H1 (cell line): ENCODE measurements around the gene NOTUM. TPM values are rescaled to one million over a fixed set of nuclear protein-coding genes. Genes with fewer than 3 reads are reported as not detected.

Source experiments
- CTCF ChIA-PET: fragments of 300-600 bp; sonication (Branson Sonifier 250); formaldehyde crosslinking; loops from one replicate; lab custom pipeline; 2021; ENCODE audit not compliant: partially characterized antibody; lab: Charles Lee
- POLR2A ChIA-PET: fragments of 300-600 bp; sonication (Branson Sonifier 250); formaldehyde crosslinking; loops from one replicate; lab custom pipeline; 2021; ENCODE audit warnings: inconsistent platforms; ENCODE audit not compliant: partially characterized antibody; lab: Charles Lee
- DNase-seq, 2 experiments: peaks; one replicate each; pipeline versions ENCODE4 v3.0.0 to v3.0.0-alpha.2; 2010 to 2022; ENCODE audit warnings: low spot score in 2 of 2, low read depth in 1 of 2, mixed read lengths in 1 of 2
- FAIRE-seq: peaks from 2 replicates; lab custom pipeline; 2011; peaks lifted over from hg19 to GRCh38; lab: Jason Lieb, UNC
- H2AFZ ChIP-seq: 2 replicates; pipeline ENCODE4 v1.8.1; 2012; ENCODE audit warnings: low read length, inconsistent platforms
- H2AK5ac ChIP-seq: 2 replicates; pipeline ENCODE4 v1.6.1; 2013; ENCODE audit warnings: low read depth, low read length
- H2BK120ac ChIP-seq: replicated peaks from 2 replicates; pipeline ENCODE3; 2013; ENCODE audit warnings: low read depth, low read length, inconsistent platforms
- H2BK12ac ChIP-seq: 2 replicates; pipeline ENCODE4 v1.6.1; 2013; ENCODE audit warnings: low read depth, low read length
- H2BK15ac ChIP-seq: 2 replicates; pipeline ENCODE4 v1.6.1; 2013; ENCODE audit warnings: low read length
- H2BK20ac ChIP-seq: 2 replicates; pipeline ENCODE4 v1.6.1; 2013; ENCODE audit warnings: low read length
- H2BK5ac ChIP-seq: 2 replicates; pipeline ENCODE4 v1.6.1; 2013; ENCODE audit warnings: low read depth, low read length
- H3K14ac ChIP-seq: 2 replicates; pipeline ENCODE4 v1.6.1; 2013; ENCODE audit warnings: inconsistent platforms; ENCODE audit not compliant: insufficient read length
- H3K18ac ChIP-seq: 2 replicates; pipeline ENCODE4 v1.6.1; 2013; ENCODE audit warnings: low read length; ENCODE audit errors: extremely low read depth
- H3K23ac ChIP-seq: 2 replicates; pipeline ENCODE4 v1.6.1; 2013; ENCODE audit warnings: inconsistent platforms; ENCODE audit not compliant: insufficient read length
- H3K23me2 ChIP-seq: 2 replicates; pipeline ENCODE4 v1.6.1; 2013; ENCODE audit warnings: low read depth, low read length
- H3K27ac ChIP-seq: 2 replicates; pipeline ENCODE4 v1.6.1; 2011; ENCODE audit warnings: low read depth, low read length, inconsistent platforms
- H3K27me3 ChIP-seq, 4 experiments: replicated peaks in 1 of 4; 1 replicate in 1 of 4; 2 replicates in 3 of 4; pipeline versions ENCODE4 v1.6.1 to v1.8.1; 2011 to 2013; ENCODE audit warnings: low read length in 3 of 4, mild to moderate bottlenecking in 3 of 4, inconsistent platforms in 2 of 4, mixed read lengths in 2 of 4, moderate library complexity in 1 of 4; ENCODE audit not compliant: control insufficient read depth in 3 of 4, insufficient read depth in 3 of 4; ENCODE audit errors: extremely low read depth in 1 of 4
- H3K36me3 ChIP-seq, 4 experiments: 2 replicates each; pipeline versions ENCODE4 v1.6.1 to v1.8.1; 2011 to 2013; ENCODE audit warnings: mild to moderate bottlenecking in 4 of 4, low read length in 3 of 4, moderate library complexity in 2 of 4, control low read depth in 1 of 4, inconsistent platforms in 1 of 4; ENCODE audit not compliant: insufficient read depth in 4 of 4, control insufficient read depth in 2 of 4
- H3K4ac ChIP-seq: replicated peaks from 2 replicates; pipeline ENCODE3; 2013; ENCODE audit warnings: low read length, low read depth, mixed read lengths, inconsistent platforms; ENCODE audit not compliant: insufficient read length
- H3K4me1 ChIP-seq, 4 experiments: replicated peaks in 1 of 4; 1 replicate in 1 of 4; 2 replicates in 3 of 4; pipeline versions ENCODE4 v1.6.1 to v1.8.1; 2011 to 2013; ENCODE audit warnings: low read length in 3 of 4, inconsistent platforms in 2 of 4, mixed read lengths in 1 of 4; ENCODE audit not compliant: insufficient read depth in 4 of 4, control insufficient read depth in 3 of 4
- H3K4me2 ChIP-seq, 2 experiments: 2 replicates each; pipeline versions ENCODE4 v1.6.1 to v1.8.1; 2011 to 2013; ENCODE audit warnings: low read depth in 2 of 2, low read length in 2 of 2, control low read depth in 1 of 2, inconsistent platforms in 1 of 2, mild to moderate bottlenecking in 1 of 2; ENCODE audit not compliant: insufficient read depth in 1 of 2
- H3K4me3 ChIP-seq, 4 experiments: fragments of 200-600, 300-600 bp in 1 of 4; sonication (generic), shearing (Covaris generic), sonication (Bioruptor Twin) in 1 of 4; 2 replicates each; pipeline versions ENCODE4 v1.5.1 to v1.8.1; 2011 to 2016; ENCODE audit warnings: low read length in 4 of 4, low read depth in 3 of 4, control low read depth in 2 of 4, inconsistent platforms in 2 of 4, mild to moderate bottlenecking in 2 of 4, mixed read lengths in 1 of 4, moderate library complexity in 1 of 4; ENCODE audit not compliant: insufficient read depth in 2 of 4; ENCODE audit errors: extremely low read depth in 1 of 4
- H3K56ac ChIP-seq: replicated peaks from 2 replicates; pipeline ENCODE3; 2013; ENCODE audit warnings: low read depth, mild to moderate bottlenecking, mixed read lengths, low read length, inconsistent platforms; ENCODE audit not compliant: insufficient read length
- H3K79me1 ChIP-seq: 2 replicates; pipeline ENCODE4 v1.6.1; 2013; ENCODE audit warnings: low read depth, low read length, control low read depth
- H3K79me2 ChIP-seq, 2 experiments: 2 replicates each; pipeline versions ENCODE4 v1.6.1 to v1.8.1; 2012 to 2013; ENCODE audit warnings: low read length in 2 of 2, mild to moderate bottlenecking in 2 of 2, inconsistent platforms in 1 of 2; ENCODE audit not compliant: insufficient read depth in 2 of 2, control insufficient read depth in 1 of 2
- H3K9ac ChIP-seq, 4 experiments: replicated peaks in 1 of 4; 1 replicate in 1 of 4; 2 replicates in 3 of 4; pipeline versions ENCODE4 v1.6.1 to v1.8.1; 2011 to 2013; ENCODE audit warnings: low read depth in 3 of 4, low read length in 3 of 4, control low read depth in 2 of 4, mild to moderate bottlenecking in 2 of 4, moderate library complexity in 2 of 4, inconsistent platforms in 1 of 4; ENCODE audit errors: extremely low read depth in 1 of 4
- H3K9me3 ChIP-seq, 2 experiments: 2 replicates each; pipeline versions ENCODE4 v1.6.1 to v1.8.1; 2012 to 2013; ENCODE audit warnings: mild to moderate bottlenecking in 2 of 2, moderate library complexity in 2 of 2, control low read depth in 1 of 2, inconsistent platforms in 1 of 2, low read depth in 1 of 2, low read length in 1 of 2, mixed read lengths in 1 of 2; ENCODE audit not compliant: insufficient read depth in 2 of 2
- H4K20me1 ChIP-seq, 2 experiments: replicated peaks in 1 of 2; 2 replicates each; pipeline versions ENCODE3 to v1.8.1; 2011 to 2013; ENCODE audit warnings: inconsistent platforms in 2 of 2, low read length in 2 of 2, mild to moderate bottlenecking in 1 of 2; ENCODE audit not compliant: insufficient read depth in 2 of 2, control insufficient read depth in 1 of 2
- H4K5ac ChIP-seq: 2 replicates; pipeline ENCODE4 v1.6.1; 2013; ENCODE audit warnings: low read length, low read depth, mixed read lengths, inconsistent platforms; ENCODE audit not compliant: insufficient read length
- H4K8ac ChIP-seq: 2 replicates; pipeline ENCODE4 v1.8.0; 2013; ENCODE audit warnings: mild to moderate bottlenecking, moderate library complexity, low read length, inconsistent platforms; ENCODE audit not compliant: insufficient read depth; ENCODE audit errors: extremely low read depth
- H4K91ac ChIP-seq: replicated peaks from 2 replicates; pipeline ENCODE3; 2013; ENCODE audit warnings: low read length, mixed read lengths, inconsistent platforms; ENCODE audit not compliant: insufficient read length
- BACH1 ChIP-seq: IDR thresholded peaks from 2 replicates; pipeline ENCODE4 v1.6.1; 2012; ENCODE audit warnings: low read length, improper control_type of control experiment
- BCL11A ChIP-seq, 2 experiments: IDR thresholded peaks; one replicate each; pipeline ENCODE4 v1.6.1; 2011; ENCODE audit warnings: low read depth in 2 of 2, low read length in 2 of 2, mild to moderate bottlenecking in 2 of 2
- BRCA1 ChIP-seq: IDR thresholded peaks from 2 replicates; pipeline ENCODE4 v1.6.1; 2012; ENCODE audit warnings: low read depth, low read length, improper control_type of control experiment
- CBX8 ChIP-seq: fragments of 300-800, 300-1000 bp; sonication (generic); IDR thresholded peaks from 2 replicates; pipeline ENCODE4 v1.7.1; 2016; ENCODE audit warnings: low read depth, low read length, borderline replicate concordance
- EP300 ChIP-seq, 2 experiments: IDR thresholded peaks; 1 replicate in 1 of 2; 2 replicates in 1 of 2; pipeline ENCODE4 v1.6.1; 2011 to 2012; ENCODE audit warnings: low read depth in 2 of 2, low read length in 2 of 2, mild to moderate bottlenecking in 2 of 2, borderline replicate concordance in 1 of 2, inconsistent platforms in 1 of 2, moderate library complexity in 1 of 2
- GABPA ChIP-seq: IDR thresholded peaks from 2 replicates; pipeline ENCODE4 v1.6.1; 2011; ENCODE audit warnings: mild to moderate bottlenecking, low read length, moderate library complexity, borderline replicate concordance; ENCODE audit not compliant: insufficient read depth
- KDM4A ChIP-seq: IDR thresholded peaks from one replicate; pipeline ENCODE4 v1.7.1; 2012; ENCODE audit warnings: low read depth, mild to moderate bottlenecking, moderate library complexity, low read length, inconsistent platforms; ENCODE audit not compliant: severe bottlenecking
- NRF1 ChIP-seq: IDR thresholded peaks from 2 replicates; pipeline ENCODE4 v1.6.1; 2011; ENCODE audit warnings: mild to moderate bottlenecking, low read depth, low read length, improper control_type of control experiment
- RNF2 ChIP-seq: fragments of 200-900, 300-1000 bp; sonication (generic); IDR thresholded peaks from 2 replicates; pipeline ENCODE4 v1.7.1; 2016; ENCODE audit warnings: borderline replicate concordance, low read depth, mild to moderate bottlenecking, antibody characterized with exemption, low read length; ENCODE audit not compliant: poor library complexity, severe bottlenecking; ENCODE audit errors: missing control alignments
- WGBS, 2 experiments: shearing (Covaris generic) in 1 of 2; methylation state at CpG; one replicate each; pipeline versions ENCODE4 v1.1.6 to v1.1.7; 2013 to 2015; ENCODE audit warnings: low lambda C conversion rate in 2 of 2, mixed read lengths in 2 of 2, inconsistent platforms in 1 of 2, low coverage in 1 of 2, missing lambda C conversion rate in 1 of 2; ENCODE audit not compliant: insufficient replicate concordance in 2 of 2, insufficient coverage in 1 of 2, insufficient read length in 1 of 2; ENCODE audit errors: extremely low coverage in 1 of 2, missing lambda C conversion rate in 1 of 2; 5-methylcytosine and 5-hydroxymethylcytosine counted together
- polyA plus RNA-seq, 7 experiments: library from polyadenylated mRNA; depleted of rRNA in 3 of 7; stranded (reverse) in 5 of 7; unstranded in 2 of 7; fragments of >200 nt in 5 of 7; fragments of 200-250 nt in 2 of 7; gene quantifications; 1 replicate in 5 of 7; 2 replicates in 1 of 7; 4 replicates in 1 of 7; pipeline versions ENCODE4 v1.2.1 to v1.2.3, GENCODE V29; 2011 to 2013; ENCODE audit warnings: missing spikeins in 2 of 7, mixed read lengths in 2 of 7
- total RNA-seq: library from RNA; stranded (reverse); fragmentation: NEBNext Ultra II Directional; extraction: Animal tissue kit (Norgen Biotek cat#: 25700); gene quantifications from 2 replicates; pipeline ENCODE4 v1.2.1, GENCODE V29; 2021
- TF ChIP-seq, protein P1 (sequence below): IDR thresholded peaks from 2 replicates; pipeline ENCODE4 v1.6.1; 2012; ENCODE audit warnings: low read length, inconsistent platforms

Gene NOTUM
- total and polyA plus RNA-seq, 2 of the 8 experiments (the other 6 are each of a cell fraction or from before 2014, with no cell fraction given): 0.45 to 0.76 TPM

DNA sequence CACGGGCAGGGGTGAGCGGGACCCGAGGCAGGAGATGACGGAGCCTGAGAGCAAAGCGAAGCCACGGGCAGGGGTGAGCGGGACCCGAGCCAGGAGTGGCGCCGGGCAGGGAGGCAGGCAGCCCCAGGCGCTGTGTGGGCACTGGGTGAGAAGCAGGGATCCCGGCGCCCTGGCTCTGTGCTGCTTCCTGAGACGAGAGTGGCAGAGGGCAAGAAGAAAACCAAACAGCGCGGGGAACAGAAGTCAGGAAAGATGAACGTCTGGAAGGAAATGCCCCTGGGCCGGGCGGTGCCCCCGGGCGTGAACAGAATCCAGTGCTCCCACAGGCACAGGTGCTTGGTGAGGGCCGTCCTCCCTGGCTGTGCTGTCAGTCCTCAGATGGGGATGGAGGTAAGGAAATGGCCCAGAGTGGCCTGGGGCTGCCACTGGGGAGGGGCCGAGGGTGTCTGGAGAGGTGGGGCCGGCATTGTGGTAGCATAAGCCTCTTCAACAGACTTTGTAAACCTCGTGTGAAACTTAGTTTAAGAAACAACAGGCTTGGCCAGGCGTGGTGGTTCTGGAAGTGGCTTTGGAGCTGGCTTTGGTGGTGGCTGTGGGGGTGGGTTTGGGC lies 26.3 kb upstream of the NOTUM start:
- no peak overlapping the region for H3K4ac ChIP-seq
- H4K91ac ChIP-seq: no peak overlapping the region
- no peak overlapping the region for H2BK120ac ChIP-seq
- no peak overlapping the region for H3K23ac ChIP-seq
- H3K27me3 ChIP-seq: no peaks in the 10 kb centered on the region
- ChIA-PET CTCF (interaction anchor here (0.7 kb wide), 1 partner anchor 24 kb away, joined by 3 read pairs; no protein-coding TSS in a partner anchor), POLR2A (interaction anchor here (1.2 to 5.1 kb wide), 2 partner anchors 9 to 58 kb away, joined by 3 to 40 read pairs; partner anchors contain the start of gene ASPSCR1)
- H2AK5ac ChIP-seq: no peak overlapping the region
- H3K79me1 ChIP-seq: peaks cover 4% of the 10 kb centered on the region; the same call in 1 of the 2 replicates
- H4K20me1 ChIP-seq: peaks cover 3 to 16% of the 10 kb centered on the region in 2 experiments
- no peak overlapping the region for H3K4me2 ChIP-seq
- peaks cover 2% of the 10 kb centered on the region; the same call in 1 of the 2 replicates for H3K23me2 ChIP-seq
- no peak overlapping the region for H3K9ac ChIP-seq
- no peak overlapping the region for H3K14ac ChIP-seq
- 94% methylated on average over 20 of the region's 26 CpGs; no CpG with 5 or more reads in 1 of the 2 experiments for WGBS, 2 experiments
- H4K5ac ChIP-seq: no peak overlapping the region
- H2BK5ac ChIP-seq: no peak overlapping the region
- H3K79me2 ChIP-seq: peaks cover 0 to 3% of the 10 kb centered on the region in 2 experiments; a peak in 1 of 4 replicates
- no peak overlapping the region for H4K8ac ChIP-seq
- no peak overlapping the region for H3K27ac ChIP-seq
- DNase-seq (no peak), FAIRE-seq (no peak)
- no peak overlapping the region for H3K18ac ChIP-seq
- H3K9me3 ChIP-seq: no peaks in the 10 kb centered on the region
- no peak overlapping the region for H2AFZ ChIP-seq
- H3K36me3 ChIP-seq: peaks cover 2 to 25% (median 13%) of the 10 kb centered on the region in 4 experiments; a peak in 6 of 8 replicates
- H3K56ac ChIP-seq: no peak overlapping the region
- no peak overlapping the region for H2BK12ac ChIP-seq
- H3K4me3 ChIP-seq: no peak overlapping the region
- no peak overlapping the region for H2BK15ac ChIP-seq
- H2BK20ac ChIP-seq: no peak overlapping the region
- H3K4me1 ChIP-seq: peaks cover 0 to 15% (median 12%) of the 10 kb centered on the region in 4 experiments; a peak in 6 of 7 replicates
- TF ChIP-seq RNF2 (no peak), BCL11A (IDR thresholded peaks at IDR 0.05; ENCODE audit: low read depth in 2 of 2, low read length in 2 of 2) (no peak), CBX8 (no peak), KDM4A (no peak), BRCA1 (no peak), EP300 (IDR thresholded peaks at IDR 0.05; ENCODE audit: borderline replicate concordance in 1 of 2, low read depth in 2 of 2, low read length in 2 of 2) (no peak), BACH1 (no peak), GABPA (no peak), NRF1 (no peak)
- TF ChIP-seq, protein P1, sequence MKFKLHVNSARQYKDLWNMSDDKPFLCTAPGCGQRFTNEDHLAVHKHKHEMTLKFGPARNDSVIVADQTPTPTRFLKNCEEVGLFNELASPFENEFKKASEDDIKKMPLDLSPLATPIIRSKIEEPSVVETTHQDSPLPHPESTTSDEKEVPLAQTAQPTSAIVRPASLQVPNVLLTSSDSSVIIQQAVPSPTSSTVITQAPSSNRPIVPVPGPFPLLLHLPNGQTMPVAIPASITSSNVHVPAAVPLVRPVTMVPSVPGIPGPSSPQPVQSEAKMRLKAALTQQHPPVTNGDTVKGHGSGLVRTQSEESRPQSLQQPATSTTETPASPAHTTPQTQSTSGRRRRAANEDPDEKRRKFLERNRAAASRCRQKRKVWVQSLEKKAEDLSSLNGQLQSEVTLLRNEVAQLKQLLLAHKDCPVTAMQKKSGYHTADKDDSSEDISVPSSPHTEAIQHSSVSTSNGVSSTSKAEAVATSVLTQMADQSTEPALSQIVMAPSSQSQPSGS: no peak
